ENCODE data around the gene JPT1.

JPT1 gene

DNA sequence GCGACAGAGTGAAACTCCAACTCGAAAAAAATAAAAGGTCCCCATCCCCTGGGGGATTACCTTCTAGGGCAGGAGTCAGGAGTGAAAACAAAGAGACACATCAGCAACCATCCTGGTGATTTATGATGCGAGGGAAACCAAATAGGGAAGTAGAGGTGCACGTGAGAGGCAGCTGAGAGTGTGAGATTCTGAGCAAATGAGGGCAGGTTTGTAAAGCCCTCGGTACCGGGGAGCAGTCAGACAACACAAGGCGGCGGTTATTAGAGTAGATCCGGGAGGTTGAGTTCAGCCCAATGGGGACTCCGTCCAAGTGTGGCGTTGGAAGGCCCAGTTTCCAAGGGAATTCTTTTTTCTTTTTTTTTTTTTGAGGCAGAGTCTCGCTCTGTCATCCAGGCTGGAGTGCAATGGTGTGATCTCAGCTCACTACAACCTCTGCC is 51.9 kb downstream of the JPT1 start:
- ChIA-PET CTCF (interaction anchor here (1.4 to 5.9 kb wide), 3 partner anchors 9 to 42 kb away, joined by 6 to 53 read pairs (median 8); no protein-coding TSS in a partner anchor), POLR2A (no interaction called here)
- no peak for DNase-seq (ENCODE audit: low read depth, low spot score)
- TF ChIP-seq, protein P1, sequence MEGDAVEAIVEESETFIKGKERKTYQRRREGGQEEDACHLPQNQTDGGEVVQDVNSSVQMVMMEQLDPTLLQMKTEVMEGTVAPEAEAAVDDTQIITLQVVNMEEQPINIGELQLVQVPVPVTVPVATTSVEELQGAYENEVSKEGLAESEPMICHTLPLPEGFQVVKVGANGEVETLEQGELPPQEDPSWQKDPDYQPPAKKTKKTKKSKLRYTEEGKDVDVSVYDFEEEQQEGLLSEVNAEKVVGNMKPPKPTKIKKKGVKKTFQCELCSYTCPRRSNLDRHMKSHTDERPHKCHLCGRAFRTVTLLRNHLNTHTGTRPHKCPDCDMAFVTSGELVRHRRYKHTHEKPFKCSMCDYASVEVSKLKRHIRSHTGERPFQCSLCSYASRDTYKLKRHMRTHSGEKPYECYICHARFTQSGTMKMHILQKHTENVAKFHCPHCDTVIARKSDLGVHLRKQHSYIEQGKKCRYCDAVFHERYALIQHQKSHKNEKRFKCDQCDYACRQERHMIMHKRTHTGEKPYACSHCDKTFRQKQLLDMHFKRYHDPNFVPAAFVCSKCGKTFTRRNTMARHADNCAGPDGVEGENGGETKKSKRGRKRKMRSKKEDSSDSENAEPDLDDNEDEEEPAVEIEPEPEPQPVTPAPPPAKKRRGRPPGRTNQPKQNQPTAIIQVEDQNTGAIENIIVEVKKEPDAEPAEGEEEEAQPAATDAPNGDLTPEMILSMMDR (IDR thresholded peaks at IDR 0.05; ENCODE audit: insufficient read depth, low read length, missing control alignments) = no peak
- no peak overlapping the region for H3K4me3 ChIP-seq (ENCODE audit: low read depth, low read length)

DNA sequence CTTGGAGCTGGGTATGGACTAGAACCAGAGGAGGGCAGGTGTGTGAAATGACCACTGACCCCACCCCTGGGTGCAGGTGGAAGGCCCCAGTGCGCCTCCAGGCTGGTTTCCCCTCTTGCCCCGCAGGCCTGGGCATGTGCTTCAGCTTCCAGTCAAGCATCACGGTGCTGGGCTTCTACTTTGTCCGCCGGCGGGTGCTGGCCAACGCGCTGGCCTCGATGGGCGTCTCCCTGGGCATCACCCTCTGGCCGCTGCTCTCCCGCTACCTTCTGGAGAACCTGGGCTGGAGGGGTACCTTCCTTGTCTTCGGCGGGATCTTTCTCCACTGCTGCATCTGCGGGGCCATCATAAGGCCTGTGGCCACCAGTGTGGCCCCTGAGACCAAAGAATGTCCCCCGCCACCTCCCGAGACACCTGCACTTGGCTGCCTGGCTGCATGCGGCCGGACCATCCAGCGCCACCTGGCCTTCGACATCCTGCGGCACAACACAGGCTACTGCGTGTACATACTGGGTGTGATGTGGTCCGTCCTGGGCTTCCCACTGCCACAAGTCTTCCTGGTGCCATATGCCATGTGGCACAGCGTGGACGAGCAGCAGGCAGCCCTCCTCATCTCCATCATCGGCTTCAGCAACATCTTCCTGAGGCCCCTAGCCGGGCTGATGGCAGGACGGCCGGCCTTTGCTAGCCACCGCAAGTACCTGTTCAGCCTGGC is 54.3 kb downstream of the JPT1 start:
- TF ChIP-seq, protein P1 (IDR thresholded peaks at IDR 0.05; ENCODE audit: insufficient read depth, low read length, missing control alignments) = no peak
- ChIA-PET CTCF (interaction anchor here (1.0 to 3.0 kb wide), 2 partner anchors 11 to 14 kb away, joined by 3 to 14 read pairs; no protein-coding TSS in a partner anchor), POLR2A (no interaction called here)
- no peak for DNase-seq (ENCODE audit: low read depth, low spot score)
- H3K4me3 ChIP-seq (ENCODE audit: low read depth, low read length) = no peak overlapping the region

DNA sequence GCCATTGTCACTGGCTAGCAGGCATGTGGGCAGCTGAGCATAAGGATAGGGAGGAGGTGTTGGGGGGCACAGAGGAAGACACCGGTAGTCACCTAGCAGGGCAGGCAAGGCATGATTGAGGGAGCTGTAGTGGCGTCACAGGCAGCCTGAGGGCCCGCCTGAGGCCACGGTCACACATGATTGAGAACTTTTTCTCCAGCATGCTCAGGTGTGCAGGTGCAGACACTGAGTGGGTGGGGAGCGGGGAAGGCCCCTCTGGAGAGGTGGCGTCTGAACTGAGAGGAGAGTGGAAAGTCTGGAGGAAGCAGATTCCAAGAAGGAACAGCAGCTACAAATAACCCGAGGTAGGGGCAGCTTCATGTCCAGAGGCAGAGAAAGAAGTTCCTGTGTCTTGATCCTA is 55.5 kb downstream of the JPT1 start:
- H3K4me3 ChIP-seq (ENCODE audit: low read depth, low read length) = no peak overlapping the region
- ChIA-PET CTCF (interaction anchor here (0.9 to 3.0 kb wide), 3 partner anchors 12 to 39 kb away, joined by 3 to 14 read pairs (median 3); no protein-coding TSS in a partner anchor), POLR2A (interaction anchor here (1.2 kb wide), 1 partner anchor 9 kb away, joined by 4 read pairs; no protein-coding TSS in a partner anchor)
- TF ChIP-seq, protein P1 (IDR thresholded peaks at IDR 0.05; ENCODE audit: insufficient read depth, low read length, missing control alignments) = no peak
- no peak for DNase-seq (ENCODE audit: low read depth, low spot score)

DNA sequence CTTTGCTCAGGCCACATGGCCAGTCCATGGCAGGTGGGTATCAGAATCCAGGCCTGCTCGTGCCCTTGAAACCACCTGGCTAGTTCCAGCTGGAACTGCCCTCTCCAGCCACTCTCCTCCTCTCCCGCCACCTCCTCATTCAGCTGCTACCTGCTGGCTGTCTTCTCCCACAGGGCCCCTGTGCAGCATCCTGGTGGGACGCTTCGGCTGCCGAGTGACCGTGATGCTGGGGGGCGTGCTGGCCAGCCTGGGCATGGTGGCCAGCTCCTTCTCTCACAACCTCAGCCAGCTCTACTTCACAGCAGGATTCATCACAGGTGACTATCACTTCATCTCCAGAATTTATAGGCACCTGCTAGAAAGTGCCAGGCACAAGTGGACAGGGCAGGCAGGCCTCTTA is 56.4 kb downstream of the JPT1 start:
- no peak for DNase-seq (ENCODE audit: low read depth, low spot score)
- ChIA-PET POLR2A (no interaction called here), CTCF (interaction anchor here (1.3 to 5.8 kb wide), 3 partner anchors 8 to 37 kb away, joined by 5 to 43 read pairs (median 36); no protein-coding TSS in a partner anchor)
- no peak overlapping the region for H3K4me3 ChIP-seq (ENCODE audit: low read depth, low read length)
- TF ChIP-seq, protein P1 (IDR thresholded peaks at IDR 0.05; ENCODE audit: insufficient read depth, low read length, missing control alignments) = no peak

DNA sequence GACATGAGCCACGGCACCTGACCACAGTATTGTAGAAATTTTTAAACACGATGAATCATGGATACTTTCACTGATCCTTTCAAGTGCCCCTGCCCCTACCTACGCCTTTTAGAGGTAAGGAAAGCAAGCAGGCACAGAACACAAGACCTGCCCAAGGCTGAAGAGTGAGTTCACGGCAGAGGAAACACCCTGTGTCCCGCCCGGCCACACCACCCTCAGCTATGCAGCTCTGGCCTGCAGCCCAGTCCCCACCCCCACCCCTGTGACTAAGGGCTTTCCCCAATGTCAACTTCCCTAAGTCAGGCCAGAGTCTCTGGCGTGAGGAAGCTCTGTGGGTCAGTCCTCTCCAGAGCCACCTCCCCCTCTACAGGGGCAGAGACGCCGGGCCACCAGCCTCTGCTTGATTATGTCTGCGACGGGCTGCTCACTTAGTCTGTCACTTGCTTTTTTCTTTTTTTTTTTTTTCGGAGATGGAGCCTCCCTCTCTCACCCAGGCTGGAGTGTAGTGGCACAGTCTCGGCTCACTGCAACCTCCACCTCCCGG is 58.2 kb downstream of the JPT1 start:
- TF ChIP-seq, protein P1 (IDR thresholded peaks at IDR 0.05; ENCODE audit: insufficient read depth, low read length, missing control alignments) = no peak
- ChIA-PET POLR2A (interaction anchor here (0.7 to 1.0 kb wide), 3 partner anchors 9 to 16 kb away, joined by 3 to 4 read pairs (median 3); partner anchors contain the start of gene ARMC7), CTCF (interaction anchor here (1.0 to 5.8 kb wide), 6 partner anchors 8 to 36 kb away, joined by 3 to 43 read pairs (median 3); partner anchors contain the start of genes ARMC7 and SLC16A5)
- no peak for DNase-seq (ENCODE audit: low read depth, low spot score)
- no peak overlapping the region for H3K4me3 ChIP-seq (ENCODE audit: low read depth, low read length)

DNA sequence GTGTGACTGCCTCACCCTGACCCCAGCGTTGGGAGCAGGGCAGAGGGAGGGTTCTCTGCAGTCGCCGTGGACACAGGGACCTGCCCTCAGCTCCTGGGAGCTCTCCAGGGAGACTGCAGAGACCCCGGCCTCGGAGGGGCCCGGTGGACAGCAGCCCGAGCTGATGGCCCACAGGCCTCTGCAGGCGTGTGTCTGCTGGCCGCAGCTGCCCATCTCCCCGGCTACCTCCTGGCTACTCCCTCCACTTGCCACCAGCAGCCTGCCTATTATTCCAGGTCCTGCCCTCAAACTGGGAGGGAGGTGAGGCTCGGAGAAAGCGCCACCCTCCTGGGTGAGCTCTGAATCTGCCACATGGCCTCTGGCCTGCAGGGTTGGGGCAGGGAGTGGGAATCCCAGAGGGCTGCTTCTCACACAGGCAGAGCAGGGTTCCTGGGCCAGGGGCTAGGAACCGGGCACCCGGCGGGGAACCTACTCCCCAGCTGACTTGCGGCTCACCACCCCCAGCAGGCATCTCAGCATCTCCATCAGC is 59.4 kb downstream of the JPT1 start:
- ChIA-PET POLR2A (no interaction called here), CTCF (interaction anchor here (1.3 to 5.8 kb wide), 3 partner anchors 11 to 20 kb away, joined by 3 to 43 read pairs (median 36); partner anchors contain the start of gene ARMC7)
- no peak for DNase-seq (ENCODE audit: low read depth, low spot score)
- no peak overlapping the region for H3K4me3 ChIP-seq (ENCODE audit: low read depth, low read length)
- TF ChIP-seq, protein P1 (IDR thresholded peaks at IDR 0.05; ENCODE audit: insufficient read depth, low read length, missing control alignments) = no peak

All from AG04449 (cell line).